HepG2 (cell line): ENCODE measurements around the gene WWP2. TPM values are rescaled to one million over a fixed set of nuclear protein-coding genes. Genes with fewer than 3 reads are reported as not detected.
A peak's percentile ranks its signal among the peaks of the same experiment; 100 is the strongest.

Source experiments
- CEBPZ ChIP-seq: IDR thresholded peaks from 2 replicates; pipeline ENCODE4 v1.6.1; 2012; ENCODE audit warnings: low read length, improper control_type of control experiment
- DR1 ChIP-seq: sonication (generic); formaldehyde crosslinking; IDR thresholded peaks from 2 replicates; pipeline ENCODE4 v1.8.0; 2021; ENCODE audit warnings: mild to moderate bottlenecking, missing genetic modification reagents, inconsistent platforms
- EED ChIP-seq: sonication (generic); formaldehyde crosslinking; IDR thresholded peaks from 2 replicates; pipeline ENCODE4 v1.5.0; 2020; ENCODE audit warnings: mild to moderate bottlenecking, missing genetic modification reagents
- HOXA3 ChIP-seq: sonication (generic); formaldehyde crosslinking; IDR thresholded peaks from 2 replicates; pipeline ENCODE4 v1.5.0; 2020; ENCODE audit warnings: missing genetic modification reagents
- SP1 ChIP-seq, 2 experiments: fragments of 450-650 bp in 1 of 2; sonication (generic) in 1 of 2; formaldehyde crosslinking in 1 of 2; IDR thresholded peaks; 2 replicates each; pipeline versions ENCODE4 v1.4.0 to v1.6.1; 2016 to 2020; ENCODE audit warnings: missing genetic modification reagents in 1 of 2
- SP5 ChIP-seq: IDR thresholded peaks from 2 replicates; pipeline ENCODE4 v1.6.1; 2016; ENCODE audit warnings: low read depth, borderline replicate concordance
- ZFX ChIP-seq: sonication (generic); formaldehyde crosslinking; IDR thresholded peaks from 2 replicates; pipeline ENCODE4 v1.4.0; 2020; ENCODE audit warnings: mild to moderate bottlenecking, low read depth, missing genetic modification reagents, moderate library complexity
- ZNF276 ChIP-seq: sonication (generic); formaldehyde crosslinking; IDR thresholded peaks from 2 replicates; pipeline ENCODE4 v1.4.0; 2020; ENCODE audit warnings: mild to moderate bottlenecking, low read depth, missing genetic modification reagents
- ZNF318 ChIP-seq: sonication (generic); formaldehyde crosslinking; IDR thresholded peaks from 2 replicates; pipeline ENCODE4 v1.4.0; 2020; ENCODE audit warnings: mild to moderate bottlenecking, missing genetic modification reagents
- ZNF530 ChIP-seq: sonication (generic); formaldehyde crosslinking; IDR thresholded peaks from 2 replicates; pipeline ENCODE4 v1.5.0; 2020; ENCODE audit warnings: low read depth, mild to moderate bottlenecking, missing genetic modification reagents
- ZNF552 ChIP-seq: sonication (generic); formaldehyde crosslinking; IDR thresholded peaks from 2 replicates; pipeline ENCODE4 v1.9.0; 2022; ENCODE audit warnings: missing genetic modification reagents, mild to moderate bottlenecking, borderline replicate concordance
- ZNF639 ChIP-seq: conservative IDR thresholded peaks from 2 replicates; pipeline ENCODE4 v1.6.1; 2018; ENCODE audit warnings: missing genetic modification reagents
- ZNF652 ChIP-seq: IDR thresholded peaks from 2 replicates; pipeline ENCODE4 v1.6.1; 2016; ENCODE audit warnings: low read depth, borderline replicate concordance
- polyA plus RNA-seq, 8 experiments: library from polyadenylated mRNA; depleted of rRNA in 3 of 8; stranded (reverse) in 7 of 8; unstranded in 1 of 8; fragments of >200 nt; fragmentation: Illumina TruSeq in 4 of 8; extraction: Trizol in 4 of 8; gene quantifications; 2 replicates each; pipeline versions ENCODE4 v1.2.1 to v1.2.3, GENCODE V29; 2011 to 2016; ENCODE audit warnings: low read depth in 4 of 8, missing spikeins in 1 of 8, mixed read lengths in 1 of 8; ENCODE audit not compliant: insufficient read depth in 1 of 8
- total RNA-seq, 5 experiments: library from RNA; depleted of rRNA; stranded (reverse); fragments of >200 nt; fragmentation: Illumina TruSeq; extraction: Trizol; gene quantifications; 2 replicates each; pipeline ENCODE4 v1.2.3, GENCODE V29; 2016; ENCODE audit warnings: low read depth in 1 of 5

Gene WWP2
- total and polyA plus RNA-seq, 2 of the 13 experiments (the other 11 are each of a cell fraction or from before 2014, with no cell fraction given) = 11.4 to 28.2 TPM

GRCh38 chr16:69726313-69727060 is 35.6 kb upstream of the WWP2 start, which contains the start of gene NQO1 (continued):
- no peak for TF ChIP-seq ZNF552 (CRISPR knock-in tag)
- TF ChIP-seq SP5 (CRISPR knock-in tag) = peak; percentile 60
- TF ChIP-seq DR1 (CRISPR knock-in tag) = peak; percentile 98
- TF ChIP-seq ZNF652 (CRISPR knock-in tag) = no peak
- TF ChIP-seq CEBPZ = no peak
- no peak for TF ChIP-seq EED (CRISPR knock-in tag)
- TF ChIP-seq ZNF639 (CRISPR knock-in tag) = no peak
- no peak for TF ChIP-seq SP1 (IDR thresholded peaks at IDR 0.05)
- TF ChIP-seq SP1 (CRISPR knock-in tag; IDR thresholded peaks at IDR 0.05) = 0 out of 2 replicates have a peak, but pooled peaks have one; percentile 42
- TF ChIP-seq ZNF530 = no peak
- TF ChIP-seq HOXA3 (CRISPR knock-in tag) = peak; percentile 43; the same call in 1 of the 2 replicates
- TF ChIP-seq ZNF318 (CRISPR knock-in tag) = no peak
- no peak; the same call in 1 of the 2 replicates for TF ChIP-seq ZNF276 (CRISPR knock-in tag)
- TF ChIP-seq ZFX = peak; percentile 75
